Parathyroid adenoma (tissue), 2 donors: ENCODE measurements around the gene PFDN6.

Source experiments
- H2AFZ ChIP-seq: fragments of 300-600 bp; sonication (generic); one replicate; pipeline ENCODE4 v1.7.0; 2017; ENCODE audit warnings: antibody characterized with exemption, mild to moderate bottlenecking
- H3K27ac ChIP-seq: fragments of 300-600 bp; sonication (generic); one replicate; pipeline ENCODE4 v1.7.0; 2017
- H3K27me3 ChIP-seq: fragments of 300-600 bp; sonication (generic); one replicate; pipeline ENCODE4 v1.7.0; 2017; ENCODE audit warnings: low read length; ENCODE audit not compliant: control insufficient read depth, insufficient read depth
- H3K36me3 ChIP-seq: fragments of 300-600 bp; sonication (generic); one replicate; pipeline ENCODE4 v1.7.0; 2017; ENCODE audit warnings: low read length; ENCODE audit not compliant: control insufficient read depth, insufficient read depth
- H3K4me1 ChIP-seq: fragments of 300-600 bp; sonication (generic); one replicate; pipeline ENCODE4 v1.7.0; 2017; ENCODE audit warnings: control low read depth
- H3K4me2 ChIP-seq: fragments of 300-600 bp; sonication (generic); one replicate; pipeline ENCODE4 v1.7.0; 2017; ENCODE audit warnings: low read length
- H3K4me3 ChIP-seq: fragments of 300-600 bp; sonication (generic); one replicate; pipeline ENCODE4 v1.7.0; 2017; ENCODE audit warnings: low read depth, low read length
- H3K79me2 ChIP-seq: fragments of 300-600 bp; sonication (generic); one replicate; pipeline ENCODE4 v1.7.0; 2017; ENCODE audit warnings: control low read depth
- H3K9ac ChIP-seq: fragments of 300-600 bp; sonication (generic); one replicate; pipeline ENCODE4 v1.7.0; 2017; ENCODE audit warnings: mild to moderate bottlenecking
- H3K9me3 ChIP-seq: fragments of 300-600 bp; sonication (generic); one replicate; pipeline ENCODE4 v1.7.0; 2017; ENCODE audit warnings: low read length; ENCODE audit not compliant: control insufficient read depth
- CTCF ChIP-seq: fragments of 300-600 bp; sonication (generic); IDR thresholded peaks from one replicate; pipeline ENCODE4 v1.7.0; 2017; ENCODE audit warnings: antibody characterized with exemption, mild to moderate bottlenecking
- donor health status: primary hyperparathyroidism.

PFDN6 gene

GRCh38 chr6:33276864-33277662 is 12.3 kb upstream of the PFDN6 start, which contains the start of gene B3GALT4:
Gene B3GALT4, plus strand, starts transcription at chr6:33277123. Its CDS starts 297 bp downstream, at chr6:33277420.
- H3K9ac ChIP-seq: no peak within 1 kb of the TSS
- TF ChIP-seq CTCF: peak; percentile 42
- peak within 1 kb of the TSS; percentile 72 for H2AFZ ChIP-seq
- H3K4me3 ChIP-seq: peak within 1 kb of the TSS; percentile 63
- peak within 1 kb of the TSS; percentile 78 for H3K4me2 ChIP-seq
- H3K27me3 ChIP-seq: no peaks in the 10 kb centered on the region
- no peaks in the 10 kb centered on the region for H3K79me2 ChIP-seq
- peak within 1 kb of the TSS; percentile 50 for H3K27ac ChIP-seq
- no peaks in the 10 kb centered on the region for H3K9me3 ChIP-seq
- H3K4me1 ChIP-seq: peaks cover 6% of the 10 kb centered on the region
- no peaks in the 10 kb centered on the region for H3K36me3 ChIP-seq

- Histone ChIP-seq H3K4me1 (peaks cover 6% of the 10 kb centered on the region), H3K79me2 (no peaks in the 10 kb centered on the region), H3K9me3 (no peaks in the 10 kb centered on the region), H3K27ac (peak overlapping the region; percentile 50), H3K4me2 (peak overlapping the region; percentile 78), H3K27me3 (no peaks in the 10 kb centered on the region), H3K9ac (no peak overlapping the region), H3K4me3 (peak overlapping the region; percentile 63), H2AFZ (peak overlapping the region; percentile 72), H3K36me3 (no peaks in the 10 kb centered on the region)
- no peak for TF ChIP-seq CTCF
Observed at GRCh38 chr6:33277663-33278391, 11.6 kb upstream of the PFDN6 start.

DNA sequence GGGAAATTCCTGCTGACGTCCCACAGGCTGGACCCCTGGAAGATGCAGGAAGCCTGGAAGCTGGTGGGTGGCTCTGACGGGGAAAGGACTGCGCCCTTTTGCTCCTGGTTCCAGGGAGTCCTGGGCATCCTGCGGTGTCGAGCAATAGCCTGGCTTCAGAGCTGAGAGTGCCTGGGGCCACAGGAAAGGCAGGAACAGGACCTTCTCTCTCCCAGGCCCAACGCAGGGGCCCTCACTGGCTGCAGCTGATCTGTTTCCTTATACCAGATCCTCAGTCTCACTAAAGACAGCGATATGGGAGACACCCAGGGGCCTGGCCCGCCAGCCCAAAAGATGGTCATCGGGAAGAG is 11.0 kb upstream of the PFDN6 start:
- H3K79me2 ChIP-seq: no peaks in the 10 kb centered on the region
- H3K27me3 ChIP-seq: no peaks in the 10 kb centered on the region
- no peak overlapping the region for H3K27ac ChIP-seq
- H2AFZ ChIP-seq: no peak overlapping the region
- H3K4me2 ChIP-seq: no peak overlapping the region
- no peaks in the 10 kb centered on the region for H3K36me3 ChIP-seq
- no peak overlapping the region for H3K9ac ChIP-seq
- TF ChIP-seq CTCF: no peak
- no peaks in the 10 kb centered on the region for H3K9me3 ChIP-seq
- H3K4me3 ChIP-seq: no peak overlapping the region
- peaks cover 6% of the 10 kb centered on the region for H3K4me1 ChIP-seq

GRCh38 chr6:33278810-33279209 is 10.6 kb upstream of the PFDN6 start:
- Histone ChIP-seq H3K4me2 (no peak overlapping the region), H3K79me2 (no peaks in the 10 kb centered on the region), H2AFZ (no peak overlapping the region), H3K27ac (no peak overlapping the region), H3K4me1 (peaks cover 6% of the 10 kb centered on the region), H3K4me3 (no peak overlapping the region), H3K9me3 (no peaks in the 10 kb centered on the region), H3K9ac (no peak overlapping the region), H3K36me3 (no peaks in the 10 kb centered on the region), H3K27me3 (no peaks in the 10 kb centered on the region)
- TF ChIP-seq CTCF: no peak
